Fibroblast of skin of right quadriceps (primary cell): Measurements from ENCODE around the gene PRM3.

Source experiments
- DNase-seq: peaks from one replicate; pipeline ENCODE4 v3.0.0-alpha.2; 2013

Gene PRM3, protein sequence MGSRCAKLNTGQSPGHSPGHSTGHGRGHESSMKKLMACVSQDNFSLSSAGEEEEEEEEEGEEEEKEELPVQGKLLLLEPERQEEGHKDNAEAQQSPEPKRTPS

DNA sequence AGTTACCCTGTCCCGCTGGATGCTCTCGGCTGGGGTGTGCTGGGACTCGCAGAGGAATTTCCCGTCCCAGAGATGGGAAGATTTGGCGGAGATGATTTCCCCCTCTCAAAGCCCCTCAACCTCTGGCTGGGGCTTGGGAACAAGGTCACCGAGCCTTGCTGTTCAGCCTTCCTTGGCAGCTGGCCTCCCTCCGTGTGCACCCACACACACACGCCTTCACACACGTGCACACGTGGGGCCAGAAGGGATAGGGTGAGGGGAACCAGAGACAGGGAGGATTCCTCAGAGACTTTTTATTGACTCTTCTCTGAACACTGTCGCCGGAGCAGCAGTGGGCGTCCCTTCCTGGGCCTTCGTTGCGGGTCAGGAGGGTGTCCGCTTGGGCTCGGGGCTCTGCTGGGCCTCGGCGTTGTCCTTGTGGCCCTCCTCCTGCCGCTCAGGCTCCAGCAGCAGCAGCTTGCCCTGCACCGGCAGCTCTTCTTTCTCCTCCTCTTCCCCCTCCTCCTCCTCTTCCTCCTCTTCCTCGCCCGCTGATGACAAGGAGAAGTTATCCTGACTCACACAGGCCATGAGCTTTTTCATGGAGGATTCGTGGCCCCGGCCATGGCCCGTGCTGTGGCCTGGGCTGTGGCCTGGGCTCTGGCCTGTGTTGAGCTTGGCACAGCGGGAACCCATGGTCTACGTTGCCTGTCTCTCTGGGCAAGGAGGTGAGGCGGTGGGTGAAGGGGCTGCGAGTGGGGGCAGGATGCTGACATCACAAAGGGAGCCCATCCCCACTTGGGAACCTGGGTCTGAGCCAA is at the start of gene PRM3:
PRM3 (minus strand) TSS at position 709 of the 800 bp plus-strand sequence; CDS start at position 675, 34 bp downstream.
- DNase-seq: no peak

DNA sequence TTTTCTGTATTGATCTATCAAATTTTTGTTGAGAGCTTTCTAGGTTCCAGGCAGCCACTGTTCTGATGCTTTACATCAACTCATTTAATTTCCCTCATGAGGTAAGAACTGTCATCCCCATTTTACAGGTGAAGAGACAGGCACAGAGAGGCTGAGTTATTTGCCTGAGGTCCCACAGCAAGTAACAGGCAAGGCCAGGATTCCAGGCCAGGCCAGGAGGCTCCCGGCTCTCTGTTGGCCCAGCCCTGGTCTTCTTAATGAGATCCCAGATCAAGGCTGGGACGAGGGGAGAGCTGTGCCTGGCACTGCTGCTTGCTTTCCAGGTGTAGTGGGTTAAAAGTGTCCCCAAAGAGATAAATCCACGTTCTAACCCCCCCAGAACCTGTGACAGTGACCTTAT is 49.4 kb upstream of the PRM3 start:
- no peak for DNase-seq

DNA sequence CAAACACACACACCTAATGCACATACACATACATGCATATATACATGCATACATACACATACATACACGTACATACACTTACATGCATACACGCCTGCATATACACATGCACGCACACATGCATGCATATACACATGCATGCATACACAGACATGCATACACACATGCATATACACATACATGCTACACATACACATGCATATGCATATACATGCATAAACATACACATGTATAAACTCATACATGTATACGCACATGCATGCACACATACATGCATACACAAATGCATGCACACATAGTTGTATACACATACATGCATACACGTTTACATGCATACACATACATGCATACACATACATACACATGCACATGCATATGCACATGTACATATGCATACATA is 48.2 kb upstream of the PRM3 start:
- no peak for DNase-seq

DNA sequence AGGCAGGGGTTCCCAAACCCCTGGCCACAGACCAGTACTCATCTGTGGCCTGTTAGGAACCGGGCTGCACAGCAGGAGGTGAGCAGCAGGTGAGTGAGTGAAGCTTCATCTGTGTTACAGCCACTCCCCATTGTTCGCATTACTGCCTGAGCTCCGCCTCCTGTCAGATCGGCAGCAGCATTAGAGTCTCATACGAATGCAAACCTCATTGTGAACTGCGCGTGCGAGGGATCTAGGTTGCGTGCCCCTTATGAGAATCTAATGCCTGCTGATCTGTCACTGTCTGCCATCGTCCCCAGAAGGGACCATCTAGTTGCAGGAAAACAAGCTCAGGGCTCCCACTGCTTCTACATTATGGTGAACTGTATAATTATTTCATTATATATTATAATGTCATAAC is 46.7 kb upstream of the PRM3 start:
- no peak for DNase-seq

DNA sequence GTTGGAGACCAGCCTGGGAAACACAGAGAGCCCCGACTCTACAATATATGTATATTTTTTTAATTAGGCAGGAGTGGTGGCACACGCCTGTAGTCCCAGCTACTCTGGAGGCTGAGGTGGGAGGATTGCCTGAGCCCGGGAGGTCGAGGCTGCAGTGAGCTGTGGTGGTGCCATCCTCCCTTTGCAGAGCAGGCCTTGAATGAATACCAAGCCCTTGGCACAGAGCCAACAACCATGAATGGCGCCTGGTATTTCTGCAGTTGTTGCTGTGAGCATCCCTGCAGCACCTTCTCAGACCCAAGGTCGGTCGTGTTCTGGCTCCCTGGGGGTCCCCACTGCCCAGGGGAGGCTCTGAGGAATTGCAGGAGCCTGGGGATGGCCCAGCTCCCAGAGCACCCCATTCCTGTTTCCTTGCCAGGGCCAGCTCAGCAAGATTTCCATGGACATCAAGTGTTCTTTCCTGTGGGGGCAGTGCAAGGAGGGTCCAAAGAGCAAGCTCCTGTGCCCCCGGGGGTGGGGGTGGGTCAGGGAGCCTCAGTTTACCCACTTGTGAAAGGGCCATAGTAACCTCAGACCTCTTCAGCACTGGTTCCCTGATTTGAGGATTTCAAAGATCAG is 46.2 kb upstream of the PRM3 start:
- no peak for DNase-seq

DNA sequence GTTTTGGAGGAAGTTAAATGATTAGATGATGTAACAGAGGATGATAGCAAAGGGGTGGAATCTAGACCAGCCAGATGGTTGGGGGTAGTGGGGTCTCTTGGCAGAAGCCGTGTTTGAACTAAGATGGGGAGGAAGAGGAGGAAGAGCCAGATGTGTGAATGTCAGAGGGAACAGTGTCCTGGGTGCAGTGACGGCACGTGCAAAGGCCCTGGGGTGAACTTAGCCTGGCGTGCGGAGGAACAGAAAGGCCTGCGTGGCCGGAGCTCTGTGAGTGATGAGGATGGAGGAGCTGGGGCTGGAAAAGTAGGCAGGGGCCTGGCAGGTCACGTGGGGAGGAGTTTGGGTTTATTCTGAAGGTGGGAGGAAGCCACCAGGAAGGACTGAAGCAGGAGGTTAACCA is 45.4 kb upstream of the PRM3 start:
- no peak for DNase-seq

DNA sequence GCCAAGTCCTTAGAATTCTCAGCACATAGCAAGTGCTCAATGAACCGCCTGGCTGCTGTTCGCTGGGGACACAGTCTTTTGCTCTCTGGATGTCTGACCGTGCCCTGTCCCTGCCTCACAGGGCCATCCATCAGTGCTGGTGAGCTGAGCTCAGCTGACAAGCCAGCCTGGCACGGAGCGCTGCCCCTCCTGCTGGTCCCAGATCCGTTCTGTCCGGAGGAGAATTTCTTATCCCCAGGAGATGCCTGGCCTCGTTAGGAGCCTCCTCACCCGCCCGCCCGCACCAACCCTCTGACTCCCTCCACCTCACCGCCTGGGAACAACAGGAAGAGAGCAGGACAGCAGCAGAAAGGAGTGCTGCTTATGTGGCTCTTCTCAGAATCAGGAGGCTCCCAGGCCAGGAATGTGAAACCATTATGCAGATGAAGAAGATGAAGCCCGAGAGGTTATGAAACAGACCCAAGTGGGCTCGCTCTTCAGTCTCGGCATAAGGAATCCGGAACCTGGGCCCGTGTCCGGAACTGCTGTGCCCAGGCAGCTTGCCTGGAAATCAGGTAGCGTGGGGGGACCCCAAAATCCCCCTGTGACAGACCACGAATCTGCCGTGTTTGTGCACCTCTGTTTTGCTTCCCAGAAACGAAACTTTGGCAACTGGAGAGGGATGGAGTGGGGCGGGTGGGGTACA is 43.0 kb upstream of the PRM3 start:
- DNase-seq: no peak

DNA sequence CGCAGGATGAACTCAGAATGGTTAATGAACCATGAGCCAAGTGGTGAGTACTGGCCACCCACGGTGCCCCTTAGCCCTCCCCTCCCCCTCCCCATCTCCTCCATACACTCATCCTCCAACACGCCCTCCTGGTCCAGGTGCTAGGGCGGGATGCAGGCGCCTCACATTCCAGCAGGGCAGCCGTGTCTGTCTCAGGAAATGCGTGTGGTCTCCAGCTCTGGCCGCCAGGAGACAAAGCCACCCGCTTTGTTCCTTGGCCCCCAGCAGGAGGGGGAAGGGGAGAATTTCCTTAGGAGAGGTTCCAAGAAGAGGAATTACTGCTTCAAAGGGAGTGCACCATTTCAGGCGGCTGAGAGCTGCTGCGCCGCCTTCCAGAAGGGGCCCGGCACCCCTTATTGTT is 42.1 kb upstream of the PRM3 start:
- peak; percentile 83 for DNase-seq

DNA sequence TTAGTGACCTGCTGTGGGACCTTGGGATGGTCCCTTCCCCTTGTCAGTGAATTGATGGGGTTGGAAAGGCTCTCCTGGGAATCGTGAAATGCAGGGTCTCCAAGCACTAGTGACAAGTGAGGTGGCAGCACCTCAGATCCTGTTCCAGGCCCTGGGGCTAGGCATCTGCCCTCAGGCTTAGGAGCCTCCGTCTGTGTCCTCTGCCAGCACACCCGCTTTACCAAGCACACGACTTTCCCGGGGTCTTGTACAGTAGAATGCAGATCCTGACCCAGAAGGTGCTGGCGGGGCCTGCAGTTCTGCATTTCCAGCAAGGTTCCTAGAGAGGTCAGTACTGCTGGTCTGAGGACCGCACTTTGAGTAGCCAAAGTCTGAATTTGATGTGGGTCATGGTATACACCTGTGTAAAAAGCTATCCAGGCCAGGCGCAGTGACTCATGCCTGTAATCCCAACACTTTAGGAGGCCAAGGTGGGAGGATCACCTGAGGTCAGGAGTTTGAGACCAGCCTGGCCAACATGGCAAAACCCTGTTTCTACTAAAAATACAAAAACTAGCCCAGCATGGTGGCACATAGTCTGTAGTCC is 41.0 kb upstream of the PRM3 start:
- no peak for DNase-seq

DNA sequence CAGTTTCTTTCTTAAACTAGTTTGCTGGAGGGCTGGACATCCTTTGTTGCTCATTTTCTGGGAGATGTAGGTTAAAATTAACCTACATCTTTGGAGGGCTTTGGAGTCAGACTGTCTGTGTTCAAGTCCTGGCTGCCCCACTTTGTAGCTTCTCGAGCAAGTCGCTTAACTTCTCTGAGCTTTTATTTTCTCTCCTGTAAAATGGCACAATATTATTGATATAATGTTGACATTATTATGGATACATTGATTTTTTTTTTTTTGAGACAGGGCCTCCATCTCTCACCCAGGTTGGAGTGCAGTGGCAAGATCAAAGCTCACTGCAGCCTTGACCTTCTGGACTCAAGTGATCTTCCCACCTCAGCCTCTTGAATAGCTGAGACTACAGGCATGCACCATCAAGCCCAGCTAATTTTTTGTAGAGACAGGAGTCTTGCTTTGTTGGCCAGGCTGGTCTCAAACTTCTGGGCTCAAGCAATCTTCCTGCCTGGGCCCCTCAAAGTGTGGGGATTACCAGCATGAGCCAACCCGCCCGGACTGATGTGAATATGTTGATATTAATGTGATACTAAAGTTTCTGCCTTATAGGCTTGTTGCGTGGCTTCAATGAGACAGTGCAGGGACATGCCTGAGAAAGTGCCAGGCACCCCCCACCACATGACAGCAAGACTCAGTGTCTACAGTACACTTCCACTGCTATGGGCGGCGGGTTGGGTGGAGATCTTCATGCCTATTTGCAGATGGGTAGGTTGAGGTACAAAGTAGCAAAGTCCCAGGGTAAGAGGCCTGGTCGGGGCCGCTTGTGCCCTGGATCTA is 40.3 kb upstream of the PRM3 start:
- DNase-seq: no peak

DNA sequence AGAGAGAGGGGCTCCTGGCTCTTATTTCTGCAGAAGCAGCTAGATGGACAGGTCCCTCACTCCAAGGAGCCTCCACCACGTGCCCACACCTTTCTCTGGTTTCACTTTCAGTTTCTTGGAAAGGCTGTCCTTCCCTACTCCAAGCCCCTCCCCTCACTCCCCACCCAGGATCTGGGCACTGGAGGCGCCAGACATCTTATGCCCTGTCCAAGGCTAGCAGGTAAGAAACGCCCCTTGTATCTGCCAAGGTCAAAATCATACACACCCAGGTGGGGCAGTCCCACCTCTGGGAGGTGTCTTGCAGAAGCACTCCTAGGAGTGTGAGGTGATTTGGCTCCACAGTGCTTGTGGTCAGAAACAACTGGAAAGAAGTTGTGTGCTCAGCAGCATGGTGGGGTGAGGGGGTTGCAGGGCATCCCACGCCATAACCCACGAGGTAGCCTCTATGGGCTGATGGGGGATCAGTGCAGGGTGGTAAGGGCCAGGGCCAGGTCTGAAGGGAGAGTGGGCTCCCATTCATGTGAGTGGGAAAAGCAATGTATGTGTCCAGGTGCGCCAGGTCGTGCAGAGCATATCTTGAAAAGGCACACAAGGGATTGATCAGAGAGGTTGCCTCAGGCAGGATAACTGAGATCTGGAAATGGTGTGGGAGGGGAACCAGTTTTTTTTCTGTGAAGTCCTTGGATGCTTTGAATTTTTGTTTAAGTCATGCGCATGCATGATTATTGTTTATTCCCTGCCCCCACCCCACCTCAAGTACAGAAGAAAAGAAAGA is 39.5 kb upstream of the PRM3 start:
- peak; percentile 75 for DNase-seq

DNA sequence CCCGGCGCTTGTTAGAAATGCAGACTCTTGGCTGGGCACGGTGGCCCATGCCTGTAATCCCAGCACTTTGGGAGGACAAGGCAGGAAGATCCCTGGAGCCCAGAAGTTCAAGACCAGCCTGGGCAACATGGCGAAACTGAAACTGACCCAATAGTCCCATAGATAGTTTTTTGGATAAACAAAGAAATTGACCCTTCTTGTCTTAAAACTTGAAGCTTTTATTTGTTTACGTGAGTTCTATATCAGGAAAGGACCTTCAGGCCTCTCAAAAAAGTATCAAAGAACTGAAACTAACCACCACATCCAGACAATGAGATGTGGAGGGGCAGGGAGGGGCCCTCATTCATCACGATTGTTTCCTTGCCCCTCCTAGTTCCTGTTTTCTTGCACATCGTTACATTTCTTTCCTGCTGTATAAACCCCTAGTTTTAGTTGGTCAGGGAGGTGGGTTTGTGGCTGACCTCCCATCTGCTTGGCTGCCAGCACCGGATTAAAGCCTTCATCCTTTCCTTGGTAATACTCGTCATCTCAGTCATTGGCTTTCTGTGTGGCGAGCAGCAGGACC is 37.6 kb upstream of the PRM3 start:
- DNase-seq: no peak

DNA sequence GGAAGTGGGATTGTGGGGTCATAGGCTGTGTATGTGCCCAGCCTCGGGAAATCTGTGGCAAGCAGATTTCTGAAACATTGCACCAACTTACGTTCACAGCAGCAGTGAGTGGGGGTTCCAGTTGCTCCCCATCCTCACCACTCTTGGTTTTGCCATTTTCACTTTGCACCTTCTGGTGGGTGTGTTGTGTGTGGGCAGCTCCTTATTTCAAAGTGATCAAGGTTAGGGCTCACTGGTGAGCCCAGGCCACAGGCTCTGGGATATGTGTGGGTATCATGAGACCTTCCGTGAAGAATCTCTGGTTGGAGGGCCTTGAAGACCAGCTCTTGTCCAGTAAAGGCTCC is 37.2 kb upstream of the PRM3 start:
- no peak for DNase-seq

DNA sequence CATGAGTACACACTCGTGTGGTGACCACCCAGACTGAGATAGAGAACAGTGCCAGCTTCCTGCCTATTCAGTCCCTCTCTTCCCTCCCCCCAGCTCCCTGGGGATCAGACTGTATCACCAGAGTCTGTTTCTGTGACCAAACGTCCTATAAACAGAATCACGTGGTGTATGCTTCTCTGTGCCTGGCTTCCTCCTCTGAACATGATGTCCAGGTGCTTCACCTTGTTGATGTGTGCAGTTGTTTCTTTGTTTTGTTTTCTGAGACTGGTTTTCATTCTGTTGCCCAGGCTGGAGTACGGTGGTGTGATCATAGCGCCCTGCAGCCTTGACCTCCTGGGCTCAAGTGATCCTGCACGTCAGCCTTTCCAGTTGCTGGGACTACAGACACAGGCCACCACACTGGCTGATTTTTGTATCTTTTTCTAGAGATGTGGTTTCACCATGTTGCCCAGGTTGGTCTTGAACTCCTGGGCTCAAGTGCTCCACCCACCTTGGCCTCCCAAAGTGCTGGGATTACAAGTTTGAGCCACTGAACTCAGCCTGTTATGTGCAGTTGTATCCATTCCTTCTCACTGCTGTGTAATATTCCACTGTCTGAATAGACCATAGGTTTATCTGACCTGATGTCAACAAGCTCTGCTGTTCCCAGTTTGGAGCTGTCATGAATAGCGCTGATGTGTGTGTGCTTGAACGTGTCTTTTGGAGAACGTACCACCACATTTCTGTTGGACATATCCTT is 36.6 kb upstream of the PRM3 start:
- peak; percentile 37 for DNase-seq

DNA sequence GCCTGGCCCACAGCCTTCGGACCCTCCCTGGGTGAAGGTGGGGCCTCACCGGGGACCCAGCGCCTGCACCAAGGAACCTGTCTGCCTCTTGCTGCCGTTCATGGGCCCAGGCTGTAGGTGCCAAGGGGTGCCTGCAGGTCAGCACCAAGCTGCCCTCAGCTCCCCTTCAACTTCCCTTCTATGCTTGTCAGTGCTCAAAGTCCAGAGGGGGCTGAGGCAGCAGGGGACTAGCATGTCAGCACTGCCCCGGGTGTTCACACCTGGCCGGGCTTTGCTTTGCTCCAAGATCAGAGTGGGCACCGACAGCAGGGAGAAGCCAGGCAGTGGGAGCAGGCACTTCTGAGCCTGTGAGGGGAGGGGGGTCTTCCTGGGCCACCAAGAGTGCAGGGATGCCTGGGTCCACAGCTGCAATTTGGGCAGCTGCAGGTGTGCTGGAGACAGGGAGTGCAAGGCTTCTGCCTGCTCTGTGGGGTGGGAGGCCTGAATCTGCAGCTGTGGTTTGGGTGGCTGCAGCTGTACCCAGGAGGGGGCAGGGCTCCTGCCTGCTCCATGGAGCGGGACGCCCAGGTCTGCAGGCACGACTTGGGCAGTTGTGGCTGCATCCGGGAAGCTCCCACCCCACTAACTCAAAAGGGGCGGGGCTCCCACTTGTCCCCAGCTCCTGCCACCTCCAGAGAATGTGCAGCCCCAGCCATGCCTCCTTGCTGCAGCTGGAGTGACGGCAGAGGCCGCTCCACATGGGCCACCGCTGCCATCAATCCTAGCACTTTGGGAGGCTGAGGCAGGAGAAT is 35.3 kb upstream of the PRM3 start:
- DNase-seq: no peak

DNA sequence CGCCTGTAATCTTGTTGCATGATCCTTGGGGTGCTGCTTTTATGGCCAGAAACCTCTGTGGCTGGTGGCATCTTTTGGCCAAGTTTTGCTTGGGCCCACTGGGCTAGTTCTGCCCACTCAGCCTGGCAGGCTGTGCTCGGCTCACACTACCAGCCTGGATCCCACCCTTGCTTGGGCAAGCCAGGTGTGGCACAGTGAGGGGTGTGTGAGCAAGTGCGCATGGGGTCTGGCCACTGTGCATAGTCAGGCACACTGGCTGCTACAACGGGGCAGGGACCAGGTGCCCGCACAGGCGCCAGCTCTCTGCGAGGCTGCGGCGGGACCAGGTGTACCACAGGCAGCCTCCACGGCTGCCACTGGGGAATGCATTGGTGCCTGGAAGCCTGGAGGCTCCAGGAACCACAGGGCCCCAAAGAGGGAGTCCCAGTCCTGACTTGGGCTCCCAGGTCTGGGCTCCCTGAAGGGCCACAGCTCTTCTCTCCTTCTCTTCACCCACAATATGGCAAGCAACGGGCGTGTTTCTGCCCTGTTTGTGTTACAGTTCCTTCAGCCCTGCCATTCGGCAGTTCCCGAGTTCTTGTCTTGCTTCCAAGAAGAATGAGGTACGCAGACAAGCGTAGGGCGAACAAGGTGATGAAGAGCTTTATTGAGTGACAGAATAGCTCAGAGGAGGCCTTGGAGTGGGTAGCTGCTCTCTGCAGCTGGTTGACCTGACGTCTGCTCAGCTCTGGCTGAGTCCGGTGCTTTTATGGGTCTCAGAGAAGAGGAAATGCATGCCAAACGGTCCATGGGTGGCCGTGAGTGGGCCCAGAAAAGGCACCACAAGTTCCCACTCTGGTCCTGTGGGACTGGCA is 34.4 kb upstream of the PRM3 start:
- no peak for DNase-seq

DNA sequence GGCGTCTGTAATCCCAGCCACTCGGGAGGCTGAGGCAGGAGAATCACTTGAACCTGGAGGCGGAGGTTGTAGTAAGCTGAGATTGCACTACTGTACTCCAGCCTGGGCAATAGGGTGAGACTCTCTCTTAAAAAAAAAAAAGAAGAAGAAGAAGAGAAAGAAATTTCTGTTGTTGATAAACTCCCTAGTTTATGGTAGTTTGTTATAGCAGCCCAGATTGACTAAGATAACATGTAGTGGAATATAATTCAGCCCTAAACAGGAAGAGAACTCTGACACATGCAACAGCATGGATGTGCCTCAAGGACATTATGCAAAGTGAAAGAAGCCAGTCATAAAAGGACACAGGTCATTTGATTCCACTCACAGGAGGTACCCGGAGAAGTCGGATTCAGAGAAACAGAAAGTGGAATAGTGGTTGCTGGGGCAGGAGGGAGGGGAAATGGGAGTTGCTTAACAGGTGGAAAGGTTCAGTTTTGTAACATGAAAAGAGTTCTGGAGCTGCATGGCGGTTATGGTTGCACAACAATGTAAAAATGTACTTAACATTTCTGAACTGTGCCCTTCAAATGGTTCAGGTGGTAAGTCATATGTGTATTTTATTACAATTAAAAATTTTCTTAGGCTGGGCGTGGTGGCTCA is 33.7 kb upstream of the PRM3 start:
- no peak for DNase-seq

DNA sequence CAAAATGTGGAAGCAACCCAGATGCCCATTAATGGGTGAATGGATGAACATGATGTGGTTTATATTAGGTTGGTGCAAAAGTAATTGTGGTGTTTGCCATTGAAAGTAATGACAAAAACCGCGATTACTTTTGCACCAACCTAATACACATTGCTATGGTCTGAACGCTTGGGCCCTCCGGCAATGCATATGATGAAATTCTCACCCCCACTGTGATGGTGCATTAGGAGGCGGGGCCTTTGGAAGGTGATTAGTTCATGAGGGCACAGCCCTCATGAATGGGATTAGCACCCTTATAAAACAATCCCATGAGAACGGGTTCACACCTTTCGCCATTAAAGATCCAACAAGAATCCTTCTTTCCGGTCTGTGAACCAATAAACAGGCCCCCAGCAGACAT is 33.0 kb upstream of the PRM3 start:
- DNase-seq: no peak
